ENCODE measurements around the gene SH3TC1.

DNA sequence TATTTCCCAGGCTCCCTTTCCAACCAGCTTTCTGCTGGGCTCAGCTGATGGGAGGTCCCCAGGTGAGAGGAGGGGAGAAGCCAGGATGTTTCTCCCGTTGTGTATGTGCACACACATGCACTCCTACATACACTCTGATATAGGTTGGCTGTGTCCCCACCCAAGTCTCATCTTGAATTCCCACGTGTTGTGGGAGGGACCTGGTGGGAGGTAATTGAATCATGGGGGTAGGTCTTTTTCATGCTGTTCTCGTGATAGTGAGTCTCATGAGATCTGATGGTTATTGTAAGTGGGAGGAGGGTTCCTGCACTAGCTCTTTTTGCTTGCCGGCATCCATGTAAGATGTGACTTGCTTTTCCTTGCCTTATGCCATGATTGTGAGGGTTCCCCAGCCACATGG, 58.8 kb downstream of the SH3TC1 start:
- TF ChIP-seq POLR2AphosphoS5 (IDR thresholded peaks at IDR 0.05; ENCODE audit: low read depth): no peak
- TF ChIP-seq, protein P1, sequence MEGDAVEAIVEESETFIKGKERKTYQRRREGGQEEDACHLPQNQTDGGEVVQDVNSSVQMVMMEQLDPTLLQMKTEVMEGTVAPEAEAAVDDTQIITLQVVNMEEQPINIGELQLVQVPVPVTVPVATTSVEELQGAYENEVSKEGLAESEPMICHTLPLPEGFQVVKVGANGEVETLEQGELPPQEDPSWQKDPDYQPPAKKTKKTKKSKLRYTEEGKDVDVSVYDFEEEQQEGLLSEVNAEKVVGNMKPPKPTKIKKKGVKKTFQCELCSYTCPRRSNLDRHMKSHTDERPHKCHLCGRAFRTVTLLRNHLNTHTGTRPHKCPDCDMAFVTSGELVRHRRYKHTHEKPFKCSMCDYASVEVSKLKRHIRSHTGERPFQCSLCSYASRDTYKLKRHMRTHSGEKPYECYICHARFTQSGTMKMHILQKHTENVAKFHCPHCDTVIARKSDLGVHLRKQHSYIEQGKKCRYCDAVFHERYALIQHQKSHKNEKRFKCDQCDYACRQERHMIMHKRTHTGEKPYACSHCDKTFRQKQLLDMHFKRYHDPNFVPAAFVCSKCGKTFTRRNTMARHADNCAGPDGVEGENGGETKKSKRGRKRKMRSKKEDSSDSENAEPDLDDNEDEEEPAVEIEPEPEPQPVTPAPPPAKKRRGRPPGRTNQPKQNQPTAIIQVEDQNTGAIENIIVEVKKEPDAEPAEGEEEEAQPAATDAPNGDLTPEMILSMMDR (IDR thresholded peaks at IDR 0.05; ENCODE audit: insufficient read depth, low read length): no peak
- TF ChIP-seq, protein P2, sequence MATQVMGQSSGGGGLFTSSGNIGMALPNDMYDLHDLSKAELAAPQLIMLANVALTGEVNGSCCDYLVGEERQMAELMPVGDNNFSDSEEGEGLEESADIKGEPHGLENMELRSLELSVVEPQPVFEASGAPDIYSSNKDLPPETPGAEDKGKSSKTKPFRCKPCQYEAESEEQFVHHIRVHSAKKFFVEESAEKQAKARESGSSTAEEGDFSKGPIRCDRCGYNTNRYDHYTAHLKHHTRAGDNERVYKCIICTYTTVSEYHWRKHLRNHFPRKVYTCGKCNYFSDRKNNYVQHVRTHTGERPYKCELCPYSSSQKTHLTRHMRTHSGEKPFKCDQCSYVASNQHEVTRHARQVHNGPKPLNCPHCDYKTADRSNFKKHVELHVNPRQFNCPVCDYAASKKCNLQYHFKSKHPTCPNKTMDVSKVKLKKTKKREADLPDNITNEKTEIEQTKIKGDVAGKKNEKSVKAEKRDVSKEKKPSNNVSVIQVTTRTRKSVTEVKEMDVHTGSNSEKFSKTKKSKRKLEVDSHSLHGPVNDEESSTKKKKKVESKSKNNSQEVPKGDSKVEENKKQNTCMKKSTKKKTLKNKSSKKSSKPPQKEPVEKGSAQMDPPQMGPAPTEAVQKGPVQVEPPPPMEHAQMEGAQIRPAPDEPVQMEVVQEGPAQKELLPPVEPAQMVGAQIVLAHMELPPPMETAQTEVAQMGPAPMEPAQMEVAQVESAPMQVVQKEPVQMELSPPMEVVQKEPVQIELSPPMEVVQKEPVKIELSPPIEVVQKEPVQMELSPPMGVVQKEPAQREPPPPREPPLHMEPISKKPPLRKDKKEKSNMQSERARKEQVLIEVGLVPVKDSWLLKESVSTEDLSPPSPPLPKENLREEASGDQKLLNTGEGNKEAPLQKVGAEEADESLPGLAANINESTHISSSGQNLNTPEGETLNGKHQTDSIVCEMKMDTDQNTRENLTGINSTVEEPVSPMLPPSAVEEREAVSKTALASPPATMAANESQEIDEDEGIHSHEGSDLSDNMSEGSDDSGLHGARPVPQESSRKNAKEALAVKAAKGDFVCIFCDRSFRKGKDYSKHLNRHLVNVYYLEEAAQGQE (IDR thresholded peaks at IDR 0.05; ENCODE audit: insufficient replicate concordance, low read depth): no peak
- no peak for TF ChIP-seq GABPA (IDR thresholded peaks at IDR 0.05; ENCODE audit: low read depth)
